Measurements from ENCODE around the gene BCL2L2. TPM values are rescaled to one million over a fixed set of nuclear protein-coding genes. Genes with fewer than 3 reads are reported as not detected.

BCL2L2 gene
- total RNA-seq, 1 donor, result 11.6 TPM

DNA sequence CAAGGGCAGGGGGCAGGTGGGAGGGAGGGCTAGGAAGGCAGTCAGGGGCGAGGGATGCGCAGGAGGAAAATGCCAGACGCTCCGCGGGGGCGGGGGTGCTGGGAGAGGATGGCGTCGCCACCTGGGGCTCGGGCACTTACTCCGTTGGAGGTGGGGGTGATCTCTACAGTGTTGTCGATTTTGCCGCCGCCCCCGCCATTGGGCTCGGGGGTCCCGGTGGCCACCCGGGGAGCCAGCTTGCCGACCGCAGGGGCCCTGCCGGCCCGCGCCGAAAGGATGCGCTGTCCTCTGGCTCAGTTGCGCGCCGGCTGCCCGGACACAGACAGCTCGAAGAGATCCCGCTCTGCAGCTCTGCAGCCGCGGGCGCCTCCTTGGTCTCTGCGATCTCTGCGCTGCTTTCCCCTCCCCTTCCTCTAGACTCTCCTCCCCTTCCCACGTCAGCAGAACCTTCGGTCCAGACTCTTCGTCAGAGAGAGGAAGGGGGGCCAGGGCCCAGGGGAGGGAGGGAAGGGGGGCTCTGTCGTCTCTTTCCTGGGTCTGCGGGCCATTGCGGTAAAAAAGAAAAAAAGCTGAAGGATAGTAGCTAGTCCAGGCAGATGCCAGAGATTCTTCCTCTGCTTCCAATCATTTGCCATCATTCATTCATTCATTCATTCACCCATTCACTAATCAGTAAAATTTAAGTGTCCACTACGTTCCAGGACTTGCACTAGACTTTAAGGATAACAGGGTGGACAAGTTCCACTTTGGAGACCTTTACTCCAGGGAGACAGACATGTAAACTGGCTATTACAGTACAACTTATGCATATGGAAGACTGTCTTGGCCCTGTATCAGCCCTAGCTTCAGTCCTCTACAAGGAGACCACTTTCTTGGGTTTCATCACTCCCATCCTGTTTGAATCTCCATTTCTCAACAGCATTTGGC lies 46.1 kb downstream of the BCL2L2 start, which contains the start of gene SLC22A17:
Gene SLC22A17, minus strand, starts transcription at position 382 of the 927 bp plus-strand sequence.
- peak; percentile 44 to 82 (median 80) for DNase-seq (ENCODE audit: low read depth in 2 of 3, low spot score in 2 of 3)

GRCh38 chr14:23353433-23353780 lies 46.8 kb downstream of the BCL2L2 start:
- no peak for DNase-seq (ENCODE audit: low read depth in 2 of 3, low spot score in 2 of 3)

DNA sequence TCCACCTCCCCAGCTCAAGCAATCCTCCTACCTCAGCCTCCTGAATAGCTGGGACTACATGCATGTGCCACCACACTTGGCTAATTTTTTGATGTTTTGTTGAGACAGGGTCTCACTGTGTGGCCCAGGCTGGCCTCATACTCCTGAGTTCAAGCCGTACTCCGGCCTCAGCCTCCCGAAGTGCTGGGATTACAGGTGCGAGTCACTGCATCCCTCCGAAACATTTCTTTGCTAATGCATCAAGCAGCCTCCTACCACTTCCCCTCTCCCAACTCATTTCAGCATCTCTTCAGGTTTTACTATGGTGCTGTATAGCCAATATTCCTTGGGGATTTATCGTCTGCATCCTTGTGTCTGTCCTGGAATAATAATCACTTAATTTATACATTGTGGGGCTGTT lies 48.4 kb downstream of the BCL2L2 start:
- no peak for DNase-seq (ENCODE audit: low read depth in 2 of 3, low spot score in 2 of 3)

- no peak for DNase-seq (ENCODE audit: low read depth in 2 of 3, low spot score in 2 of 3)
Measured at GRCh38 chr14:23355871-23356435, 49.3 kb downstream of the BCL2L2 start.

DNA sequence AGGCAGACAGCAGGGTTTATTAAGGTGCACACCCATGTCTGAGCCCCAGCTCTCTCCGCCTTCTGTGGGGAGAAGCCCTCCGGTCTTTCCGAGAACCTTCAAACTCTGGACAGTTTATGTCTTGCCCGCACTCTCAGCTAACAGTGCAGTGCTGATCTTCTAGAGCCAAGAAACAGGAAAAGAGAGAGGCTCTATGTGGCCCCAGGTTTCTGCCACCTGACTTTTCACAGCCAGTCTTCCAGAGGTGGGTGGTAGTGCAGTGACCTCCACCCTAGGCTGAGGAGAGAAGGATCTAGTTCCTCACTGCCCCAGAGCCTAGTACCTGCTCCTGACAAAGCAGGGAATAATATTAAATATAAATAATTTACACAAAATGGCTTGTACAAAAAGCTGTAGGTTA lies 50.0 kb downstream of the BCL2L2 start:
- no peak for DNase-seq (ENCODE audit: low read depth in 2 of 3, low spot score in 2 of 3)

DNA sequence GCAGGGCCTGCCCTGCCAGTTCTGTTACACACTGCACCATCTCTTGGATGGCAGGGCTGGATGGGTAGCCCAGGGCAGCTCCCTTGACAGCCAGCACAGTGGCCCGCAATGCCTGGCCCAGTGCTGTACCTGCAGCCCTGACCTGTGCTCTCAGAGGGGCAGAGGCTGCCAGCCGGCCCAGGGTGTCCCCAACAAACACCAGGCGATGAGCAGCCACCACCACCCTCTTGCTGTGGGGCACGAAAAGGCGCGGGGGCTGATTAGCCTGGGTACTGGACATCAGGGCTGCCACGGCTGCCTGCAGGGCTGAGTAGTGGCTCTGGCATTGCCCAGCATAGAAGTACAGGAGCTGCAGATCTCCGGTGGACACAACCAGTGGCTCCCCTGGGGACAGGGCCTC lies 50.6 kb downstream of the BCL2L2 start:
- DNase-seq (ENCODE audit: low read depth in 2 of 3, low spot score in 2 of 3), result no peak

DNA sequence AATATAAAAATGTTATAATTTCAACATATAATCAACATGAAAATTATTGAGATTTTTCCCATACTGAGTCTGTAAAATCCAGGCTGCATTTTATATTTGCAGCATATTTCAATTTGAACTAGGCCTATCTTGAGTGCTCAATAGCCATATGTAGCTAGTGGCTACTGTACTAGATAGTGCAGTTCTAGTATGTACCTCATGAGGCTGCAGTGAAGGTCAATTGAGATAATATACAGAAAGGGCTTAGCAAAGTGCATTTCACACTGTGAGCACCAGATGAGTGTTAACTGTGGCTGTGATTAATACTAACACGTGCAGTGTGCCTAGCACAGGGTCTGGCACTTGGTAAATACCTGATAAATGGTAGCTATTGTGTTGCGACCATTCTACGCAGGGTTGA lies 51.4 kb downstream of the BCL2L2 start:
- no peak for DNase-seq (ENCODE audit: low read depth in 2 of 3, low spot score in 2 of 3)

- no peak for DNase-seq (ENCODE audit: low read depth in 2 of 3, low spot score in 2 of 3)
Measured at GRCh38 chr14:23358553-23359166, 52.0 kb downstream of the BCL2L2 start.

GRCh38 chr14:23359167-23359626 lies 52.6 kb downstream of the BCL2L2 start:
- DNase-seq (ENCODE audit: low read depth in 2 of 3, low spot score in 2 of 3), result no peak

- DNase-seq (ENCODE audit: low read depth in 2 of 3, low spot score in 2 of 3), result no peak
Measured at GRCh38 chr14:23359722-23360447, 53.3 kb downstream of the BCL2L2 start.

GRCh38 chr14:23360496-23360895 lies 53.9 kb downstream of the BCL2L2 start:
- no peak for DNase-seq (ENCODE audit: low read depth in 2 of 3, low spot score in 2 of 3)

GRCh38 chr14:23361320-23361719 lies 54.7 kb downstream of the BCL2L2 start:
- no peak for DNase-seq (ENCODE audit: low read depth in 2 of 3, low spot score in 2 of 3)

Small RNA genes lying within 50 kb of the gene (small RNA-seq; reads per million reads assigned to genes)
- not detected for gene RNU6-1046P

Other genes starting within 250 kb of the BCL2L2 start
- 1.6 TPM for gene CDH24, start 249.3 kb upstream of the BCL2L2 start, total RNA-seq
- gene ACIN1, start 211.7 kb upstream of the BCL2L2 start, total RNA-seq, result 77.3 TPM
- 35.0 TPM for gene C14orf119, start 211.3 kb upstream of the BCL2L2 start, total RNA-seq
- gene CIROP, start 201.8 kb upstream of the BCL2L2 start, total RNA-seq, result not detected
- gene CEBPE, start 187.6 kb upstream of the BCL2L2 start, total RNA-seq, result 0.81 TPM
- 2.2 TPM for gene SLC7A8, start 123.2 kb upstream of the BCL2L2 start, total RNA-seq
- gene RNF212B, start 68.9 kb upstream of the BCL2L2 start, total RNA-seq, result not detected
- 18.9 TPM for gene HOMEZ, start 20.7 kb upstream of the BCL2L2 start, total RNA-seq
- 10.2 TPM for gene PPP1R3E, start 4.0 kb upstream of the BCL2L2 start, total RNA-seq
- 78.6 TPM for gene PABPN1, start 14.6 kb downstream of the BCL2L2 start, total RNA-seq
- gene SLC22A17, start 46.1 kb downstream of the BCL2L2 start, total RNA-seq, result 23.4 TPM
- gene EFS, start 58.3 kb downstream of the BCL2L2 start, total RNA-seq, result under 0.01 TPM
- gene IL25, start 66.0 kb downstream of the BCL2L2 start, total RNA-seq, result not detected
- gene CMTM5, start 70.2 kb downstream of the BCL2L2 start, total RNA-seq, result 3.0 TPM
- under 0.01 TPM for gene MYH6, start 101.4 kb downstream of the BCL2L2 start, total RNA-seq
- gene MYH7, start 128.8 kb downstream of the BCL2L2 start, total RNA-seq, result not detected
- gene NGDN, start 162.9 kb downstream of the BCL2L2 start, total RNA-seq, result 23.7 TPM
- 0.81 TPM for gene ZFHX2, start 244.9 kb downstream of the BCL2L2 start, total RNA-seq
- gene THTPA, start 249.4 kb downstream of the BCL2L2 start, total RNA-seq, result 15.9 TPM